Ovary (tissue), 3 donors: ENCODE measurements around the gene SREBF1.

Experiments used
- EP300 ChIP-seq: sonication (generic); formaldehyde crosslinking; IDR thresholded peaks from one replicate; pipeline ENCODE4 v1.6.1; 2017; ENCODE audit warnings: antibody characterized with exemption
- POLR2A ChIP-seq: fragments of 450-650 bp; IDR thresholded peaks from one replicate; pipeline ENCODE4 v1.6.1; 2017; ENCODE audit warnings: antibody characterized with exemption, mild to moderate bottlenecking, moderate library complexity
- TF ChIP-seq, protein P1 (sequence below), 3 donors: fragments of 450-650 bp in 2 of 3; fragments of 200-600 bp in 1 of 3; IDR thresholded peaks; one replicate each; pipeline versions ENCODE4 v1.5.1 to v1.8.0; 2016 to 2022; ENCODE audit warnings: antibody characterized with exemption in 3 of 3, mild to moderate bottlenecking in 1 of 3
- donor health status: DM: no; HTN: no; CAD: no.

DNA sequence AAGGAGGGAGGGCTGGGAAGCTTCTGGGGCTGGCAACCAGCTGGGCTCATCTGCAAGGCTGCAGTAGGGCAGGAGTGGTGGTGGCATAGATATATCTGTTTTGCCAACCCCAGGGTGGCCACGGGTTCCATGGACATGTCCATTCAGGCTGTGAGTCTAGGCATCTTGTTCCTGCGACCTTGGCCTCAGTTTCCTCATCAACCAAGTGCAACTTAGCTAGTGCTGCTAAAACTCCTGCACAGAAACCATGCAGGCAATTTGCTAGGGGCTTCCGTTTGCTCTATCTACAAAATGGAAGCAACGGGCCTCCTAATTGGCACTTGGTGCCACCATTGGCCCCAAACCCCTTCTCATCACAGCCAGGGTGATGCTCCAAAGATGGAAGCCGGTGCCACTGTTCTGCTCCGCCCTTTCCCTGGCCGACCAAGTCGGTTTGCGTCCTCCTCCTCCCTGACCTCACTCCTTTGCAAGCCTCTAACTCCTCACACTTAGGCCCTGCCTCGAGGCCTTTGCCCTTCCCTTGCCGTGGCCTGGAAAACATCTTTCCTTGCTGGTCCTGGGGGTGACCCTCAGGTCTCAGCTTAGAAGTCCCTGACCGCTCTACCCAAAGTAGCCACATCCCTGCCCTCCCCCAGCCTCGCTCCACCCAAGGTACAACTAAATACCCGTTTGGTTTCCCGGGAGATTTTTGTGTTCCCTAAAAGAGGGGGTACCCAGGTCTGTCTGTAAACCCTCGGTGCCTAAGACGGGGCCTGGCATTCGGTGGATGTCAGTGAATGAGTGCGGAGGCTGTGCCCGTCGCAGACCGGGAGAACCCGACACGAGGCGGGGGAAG is 1.2 kb downstream of the SREBF1 start:
- TF ChIP-seq, protein P1, sequence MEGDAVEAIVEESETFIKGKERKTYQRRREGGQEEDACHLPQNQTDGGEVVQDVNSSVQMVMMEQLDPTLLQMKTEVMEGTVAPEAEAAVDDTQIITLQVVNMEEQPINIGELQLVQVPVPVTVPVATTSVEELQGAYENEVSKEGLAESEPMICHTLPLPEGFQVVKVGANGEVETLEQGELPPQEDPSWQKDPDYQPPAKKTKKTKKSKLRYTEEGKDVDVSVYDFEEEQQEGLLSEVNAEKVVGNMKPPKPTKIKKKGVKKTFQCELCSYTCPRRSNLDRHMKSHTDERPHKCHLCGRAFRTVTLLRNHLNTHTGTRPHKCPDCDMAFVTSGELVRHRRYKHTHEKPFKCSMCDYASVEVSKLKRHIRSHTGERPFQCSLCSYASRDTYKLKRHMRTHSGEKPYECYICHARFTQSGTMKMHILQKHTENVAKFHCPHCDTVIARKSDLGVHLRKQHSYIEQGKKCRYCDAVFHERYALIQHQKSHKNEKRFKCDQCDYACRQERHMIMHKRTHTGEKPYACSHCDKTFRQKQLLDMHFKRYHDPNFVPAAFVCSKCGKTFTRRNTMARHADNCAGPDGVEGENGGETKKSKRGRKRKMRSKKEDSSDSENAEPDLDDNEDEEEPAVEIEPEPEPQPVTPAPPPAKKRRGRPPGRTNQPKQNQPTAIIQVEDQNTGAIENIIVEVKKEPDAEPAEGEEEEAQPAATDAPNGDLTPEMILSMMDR (IDR thresholded peaks at IDR 0.05), result peak in 1 of 3 donors; percentile 5
- TF ChIP-seq POLR2A, result no peak
- no peak for TF ChIP-seq EP300
